HG03460 (cell line): ENCODE results near the gene C9.
"Not testable (repeated sequence)": the region's sequence is repeated elsewhere in the genome, so short reads cannot be mapped to it uniquely, and the experiment has no call there.

Experiments used
- ATAC-seq: cut with Tn5 transposase; IDR thresholded peaks from one replicate; pipeline ENCODE4 v1.9.1; 2021; ENCODE audit not compliant: unreplicated experiment

The C9 gene

DNA sequence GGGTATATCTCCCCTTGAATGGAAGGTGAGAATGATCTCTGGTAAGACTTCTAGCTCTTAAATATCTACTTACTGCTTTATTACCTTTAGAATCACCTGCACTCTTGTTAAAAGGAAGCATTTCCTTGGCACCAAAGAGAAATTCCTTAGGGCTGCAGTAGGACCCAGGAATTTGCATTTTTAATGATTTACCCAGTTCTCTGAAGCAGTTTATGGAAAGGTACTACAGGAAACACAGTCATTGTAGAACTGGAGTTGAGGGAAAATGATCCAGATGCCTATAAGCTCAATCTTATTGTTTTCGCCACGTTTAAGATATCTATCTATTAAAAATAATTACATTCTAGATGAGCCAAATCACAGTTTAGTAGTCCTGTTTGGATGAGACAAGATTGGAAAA lies 9.5 kb upstream of the C9 start:
- ATAC-seq, result no peak

DNA sequence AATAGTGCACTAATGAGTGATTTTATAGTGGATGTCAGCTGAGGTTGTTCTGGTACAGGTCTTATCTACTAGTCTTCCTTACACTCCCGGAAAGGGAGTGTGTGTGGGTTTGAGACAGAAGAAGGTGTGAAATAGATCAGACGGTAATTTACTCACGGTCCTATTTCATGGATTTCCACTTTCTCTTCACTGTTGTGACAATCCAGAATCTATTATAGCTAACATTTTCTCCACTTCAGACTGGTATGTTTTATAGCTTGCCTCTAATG lies 7.0 kb upstream of the C9 start:
- ATAC-seq, result no peak

DNA sequence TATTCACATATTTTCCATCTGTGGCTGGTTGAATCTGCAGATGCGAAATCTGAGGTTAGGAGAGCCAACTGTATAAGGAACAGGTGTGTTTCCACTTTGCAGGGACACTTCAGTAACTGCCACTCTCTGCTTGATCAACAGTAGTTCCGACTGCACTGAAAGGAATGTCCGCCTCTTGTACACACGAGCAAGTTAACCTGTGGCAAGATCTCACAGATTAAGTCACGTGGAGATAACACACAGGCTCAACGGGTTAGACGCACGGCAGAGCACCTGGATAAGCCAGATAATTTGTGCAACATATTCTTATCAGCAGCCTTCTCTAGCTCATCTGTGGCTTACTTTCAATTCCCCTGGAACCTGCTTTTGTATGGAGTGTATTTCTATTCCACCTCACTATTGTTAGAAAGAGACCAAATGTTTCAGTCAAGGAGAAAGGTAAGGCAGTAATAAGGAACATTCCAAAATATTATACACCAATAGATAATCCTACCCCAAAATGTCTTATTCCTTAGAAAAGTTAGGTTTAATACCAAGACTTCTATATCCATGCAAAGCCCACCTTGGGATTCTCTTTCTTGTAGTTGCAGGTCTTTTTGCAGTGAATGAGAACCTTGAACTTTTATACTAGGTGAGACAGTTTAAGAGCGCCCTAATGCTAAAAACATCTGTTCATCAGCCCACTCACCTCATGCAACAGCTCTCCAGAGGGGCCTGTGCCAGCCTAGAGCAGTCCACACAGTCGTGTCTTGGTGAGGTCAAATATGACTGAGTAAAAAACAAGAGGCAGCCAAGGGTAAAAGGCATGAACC lies 6.5 kb upstream of the C9 start:
- ATAC-seq, result no peak

DNA sequence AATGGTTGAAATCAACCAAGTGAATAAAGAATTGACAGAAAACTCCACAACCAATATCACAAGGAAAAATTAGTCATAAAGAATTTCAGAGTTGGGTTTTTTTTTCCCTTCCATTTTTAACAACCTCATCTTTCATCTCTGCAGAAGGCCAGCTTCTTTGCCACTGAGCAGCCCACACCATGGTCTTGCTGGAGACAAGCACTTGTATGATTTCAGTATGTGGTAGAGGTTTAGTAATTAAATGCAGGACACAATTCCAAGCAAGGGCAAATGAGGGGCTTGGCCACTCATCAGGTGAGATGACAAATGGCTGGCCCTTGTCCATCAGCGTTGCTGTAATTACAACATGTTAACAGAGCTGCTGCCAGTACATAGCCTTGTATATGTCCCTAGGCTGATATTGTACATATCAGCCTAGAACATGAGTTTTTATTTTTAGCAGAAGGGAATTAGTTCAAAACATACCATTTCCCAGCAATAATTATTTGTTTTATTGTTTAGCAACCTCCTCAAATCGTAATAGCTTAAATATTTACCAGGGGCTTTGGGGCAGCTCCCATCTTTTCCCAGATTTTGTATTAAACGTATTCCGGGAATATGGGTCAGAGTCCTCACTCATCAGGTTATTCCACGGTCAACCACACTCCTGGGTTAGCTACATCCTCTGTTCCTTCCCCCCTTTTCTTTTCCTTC lies 5.0 kb upstream of the C9 start:
- no peak for ATAC-seq

DNA sequence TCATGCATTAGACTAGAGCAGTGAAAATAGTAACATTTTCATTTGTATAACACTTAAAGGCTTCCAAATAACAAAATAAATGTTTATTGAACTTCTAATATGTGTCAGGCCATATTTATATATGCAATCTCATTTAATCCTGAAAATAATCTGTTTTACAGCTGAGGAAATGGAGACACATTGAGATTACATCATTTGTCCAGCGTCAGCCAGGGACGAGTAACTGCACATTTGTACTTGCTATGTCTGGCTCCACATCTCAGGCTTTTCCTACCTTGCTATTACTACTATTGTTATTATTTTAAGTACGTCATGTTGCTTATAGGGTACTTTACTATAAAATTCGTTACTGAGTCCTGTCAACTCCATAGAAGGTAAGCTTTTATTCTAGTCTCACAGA lies 3.8 kb upstream of the C9 start:
- no peak for ATAC-seq

DNA sequence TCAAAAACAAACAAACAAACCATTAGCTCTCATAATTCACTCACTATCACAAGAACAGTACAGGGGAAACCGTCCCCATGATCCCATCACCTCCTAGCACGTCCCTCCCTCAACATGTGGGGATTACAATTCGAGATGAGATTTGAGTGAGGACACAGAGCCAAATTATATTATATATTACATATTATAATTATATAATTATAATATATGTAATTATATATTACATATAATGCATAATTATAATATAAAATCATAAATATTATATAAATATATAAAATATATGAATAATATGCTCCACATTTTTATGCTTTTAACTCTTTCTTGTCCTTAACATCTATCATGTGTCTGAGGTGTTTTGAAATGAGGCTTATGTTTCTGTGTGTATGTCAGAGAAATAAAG lies 3.4 kb upstream of the C9 start:
- no peak for ATAC-seq

DNA sequence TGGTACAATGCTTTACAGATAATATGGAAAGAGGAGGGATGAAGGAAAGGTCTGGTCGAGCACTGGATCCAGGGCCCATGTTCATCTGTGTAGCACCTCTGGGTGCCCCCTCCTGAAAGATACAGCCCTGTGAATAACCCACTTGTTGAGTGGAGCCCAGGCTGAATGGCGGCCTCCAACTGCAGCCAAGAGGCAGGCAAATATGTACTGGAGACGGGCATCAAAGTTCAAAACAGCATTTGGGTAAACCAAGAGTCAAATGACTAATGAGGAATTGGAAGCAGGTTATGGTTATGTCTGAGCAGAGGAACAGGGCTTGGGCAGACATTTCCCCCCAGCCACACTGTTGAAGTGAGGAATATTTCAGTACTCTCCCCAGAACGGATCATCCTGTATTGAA lies 1.1 kb downstream of the C9 start:
- ATAC-seq, result no peak

DNA sequence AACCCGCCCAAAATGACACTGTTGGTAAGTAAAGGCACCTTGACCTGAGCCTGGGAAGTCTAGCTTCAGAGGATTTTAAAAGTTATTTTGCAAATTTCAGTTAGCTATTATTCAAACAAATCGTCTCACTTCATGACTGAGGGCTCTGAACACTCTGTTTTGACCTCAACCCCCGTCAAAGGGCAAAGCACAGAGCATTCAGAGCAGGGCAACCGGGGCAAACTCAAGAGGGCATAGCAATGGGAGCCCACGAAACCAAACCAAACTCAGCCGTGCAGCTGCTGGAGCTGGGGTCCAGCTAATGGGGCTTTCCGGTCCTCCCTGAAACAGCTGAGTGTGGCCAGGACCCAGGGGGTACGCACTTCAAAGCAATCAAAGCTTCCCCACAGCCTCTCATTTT lies 1.6 kb downstream of the C9 start:
- ATAC-seq, result no peak

DNA sequence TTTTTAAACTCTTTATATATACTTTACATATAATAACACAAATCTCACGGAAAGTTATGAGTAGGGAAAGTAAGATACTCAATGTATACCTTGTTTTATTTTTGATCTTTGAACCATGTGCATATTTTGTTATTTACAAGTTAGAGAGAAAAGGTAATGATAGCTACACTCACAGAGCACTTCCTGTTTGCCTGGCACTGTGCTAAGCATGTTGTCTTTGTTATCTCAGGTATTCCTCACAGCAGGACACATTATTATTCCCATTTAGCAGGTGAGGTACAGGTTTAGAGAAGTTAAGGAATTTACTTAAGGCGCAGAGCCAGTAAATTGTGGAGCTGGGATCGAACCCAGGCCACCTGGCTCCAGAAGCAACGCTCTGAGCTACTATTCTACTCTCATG lies 3.0 kb downstream of the C9 start:
- no peak for ATAC-seq

DNA sequence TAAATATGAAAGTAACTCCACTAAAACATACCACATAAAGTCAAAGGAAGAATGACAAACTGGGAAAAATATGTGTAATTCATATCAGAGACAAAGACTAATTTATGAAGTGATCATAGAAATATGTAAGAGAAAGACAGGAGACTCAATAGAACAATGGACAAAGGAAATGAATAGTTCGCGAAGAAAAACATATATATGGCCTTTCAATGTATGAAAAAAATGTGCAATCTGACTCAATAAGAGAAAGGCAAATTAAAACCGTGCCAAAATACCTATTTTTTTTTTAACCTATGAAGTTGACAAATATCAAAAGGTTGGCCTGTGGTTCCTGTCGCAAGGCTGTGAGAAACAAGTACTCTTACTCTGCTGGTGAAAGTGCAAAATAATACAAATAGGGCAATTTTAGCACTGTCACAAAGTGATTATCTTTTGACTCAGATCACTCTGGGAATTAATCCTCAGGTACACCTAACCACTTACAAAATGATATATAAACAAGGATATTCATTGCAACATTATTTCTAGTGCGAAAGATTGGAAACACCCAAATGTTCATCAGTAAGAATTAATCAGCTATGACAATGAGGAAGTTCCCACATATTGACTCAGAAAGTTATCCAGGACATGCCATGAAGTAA lies 3.7 kb downstream of the C9 start:
- no peak for ATAC-seq

DNA sequence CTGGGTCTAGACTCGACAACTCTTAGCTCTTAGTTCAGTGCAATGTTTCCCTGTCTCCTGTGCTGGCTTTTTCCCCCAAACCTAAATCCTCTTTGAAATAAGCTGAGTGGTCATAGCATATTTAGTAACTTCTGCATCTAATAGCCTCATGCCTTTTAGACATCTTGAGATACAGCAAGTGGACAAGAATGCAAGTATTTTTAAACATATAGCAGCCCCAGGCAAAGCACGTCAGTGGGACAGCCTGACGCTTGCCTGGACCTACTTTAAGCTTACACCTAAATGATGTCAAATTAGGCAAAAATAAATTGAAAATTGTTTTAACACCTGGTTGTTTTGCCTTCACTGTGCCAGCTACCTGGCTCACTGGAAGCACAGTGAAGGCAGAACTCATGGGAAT lies 8.0 kb downstream of the C9 start:
- no peak for ATAC-seq

DNA sequence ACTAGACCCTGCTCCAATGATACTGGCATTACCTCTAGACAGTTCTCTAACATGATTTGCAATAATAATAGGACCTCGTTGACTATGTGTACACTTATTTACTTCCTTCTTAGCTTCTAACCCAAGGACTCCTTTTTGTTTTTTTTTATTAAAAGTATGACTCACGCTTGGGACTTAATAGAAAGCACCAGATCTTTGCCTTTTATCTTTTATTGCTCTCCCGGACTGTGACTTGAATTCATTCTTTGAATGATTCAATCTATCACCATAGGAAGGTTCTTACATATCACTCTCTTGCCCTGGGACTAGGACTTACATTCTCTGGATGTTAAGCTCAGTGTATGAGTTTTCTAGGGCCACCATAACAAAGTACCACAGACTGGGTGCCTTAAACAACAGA lies 9.0 kb downstream of the C9 start:
- ATAC-seq, result no peak

DNA sequence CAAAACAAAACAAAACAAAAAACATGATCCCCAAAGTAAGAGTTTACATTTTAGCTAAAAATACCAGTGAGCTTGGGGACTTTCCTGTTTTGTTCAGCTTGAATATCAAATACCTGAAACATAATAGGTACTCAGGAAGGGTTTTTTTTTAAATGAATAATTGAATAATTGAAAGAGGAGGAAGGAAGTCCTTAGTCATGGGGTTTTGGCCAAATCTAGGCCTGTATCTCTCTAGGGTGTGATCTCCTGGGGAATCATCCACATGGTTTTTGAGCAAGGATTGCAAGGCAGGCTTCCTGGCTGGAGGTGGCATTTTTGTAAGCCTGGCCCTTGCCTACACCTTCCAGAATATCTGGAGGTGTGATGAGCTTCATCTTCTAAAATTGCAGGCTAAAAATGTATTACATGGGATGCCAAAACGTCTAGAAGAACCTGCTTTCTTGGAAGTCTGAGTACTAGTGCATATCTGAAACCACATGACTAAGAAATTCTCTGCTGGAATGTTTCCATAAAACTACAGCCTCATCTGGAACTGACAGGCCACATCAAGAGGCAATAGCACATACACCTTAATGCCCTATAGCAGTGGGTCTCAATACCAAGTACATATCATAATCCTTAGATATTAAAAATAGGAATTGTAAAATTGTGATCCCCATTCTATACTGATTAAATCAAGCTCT lies 10.4 kb downstream of the C9 start:
- ATAC-seq, result no peak

DNA sequence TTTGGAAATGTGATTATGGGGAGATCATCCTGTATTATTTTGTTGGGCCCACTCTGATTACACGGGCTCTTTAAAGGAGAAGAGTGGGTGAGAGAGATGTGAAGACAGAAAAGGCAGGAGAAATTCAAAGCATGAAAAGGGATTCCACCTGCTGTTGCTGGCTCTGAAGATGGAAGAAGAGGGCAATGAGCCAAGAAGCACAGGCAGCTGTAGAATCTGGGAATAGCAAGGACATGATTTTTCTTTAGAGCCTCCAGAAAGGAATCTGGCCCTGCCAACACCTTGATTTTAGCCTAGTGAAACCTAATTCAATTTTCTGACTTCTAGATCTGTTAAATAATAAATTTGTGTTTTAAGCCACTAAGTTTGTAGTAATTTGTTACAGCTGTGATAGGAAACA lies 11.3 kb downstream of the C9 start:
- no peak for ATAC-seq

DNA sequence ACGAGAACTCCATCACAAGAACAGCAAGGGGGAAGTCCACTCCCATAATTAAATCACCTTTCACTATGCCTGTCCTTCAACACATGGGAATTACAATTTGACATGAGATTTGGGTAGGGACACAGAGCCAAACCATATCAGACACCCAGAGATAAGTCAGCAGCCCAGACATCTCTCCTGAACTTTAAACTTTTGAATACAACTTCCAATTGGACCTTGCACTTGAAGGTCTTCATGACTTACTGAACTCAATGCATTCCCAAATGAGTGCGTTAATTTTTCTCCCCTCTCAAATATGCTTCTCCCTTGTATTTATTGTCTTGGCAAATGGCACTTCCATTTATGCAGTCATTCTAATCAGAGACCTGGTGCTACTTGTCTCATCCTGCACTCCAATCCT lies 12.1 kb downstream of the C9 start:
- ATAC-seq, result no peak

DNA sequence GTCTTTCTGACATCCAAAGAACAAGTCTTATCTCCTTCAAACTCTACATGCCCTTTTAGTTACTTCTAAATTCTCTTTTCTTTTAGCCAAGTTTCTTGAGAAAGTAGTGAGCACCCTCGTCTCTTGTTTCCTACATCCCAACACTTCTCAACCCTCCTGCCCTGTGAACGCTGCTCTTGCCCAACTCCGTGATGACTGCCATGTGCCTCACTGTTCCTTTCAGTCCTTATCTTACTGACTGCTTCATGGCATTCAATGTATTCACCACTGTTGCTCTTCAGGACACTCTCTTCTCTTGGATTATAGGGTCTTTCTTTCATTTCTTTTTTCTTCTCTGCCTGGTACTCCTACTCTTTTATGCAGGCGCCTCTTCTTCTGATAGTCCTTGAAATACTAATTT lies 14.8 kb downstream of the C9 start:
- ATAC-seq, result no peak

DNA sequence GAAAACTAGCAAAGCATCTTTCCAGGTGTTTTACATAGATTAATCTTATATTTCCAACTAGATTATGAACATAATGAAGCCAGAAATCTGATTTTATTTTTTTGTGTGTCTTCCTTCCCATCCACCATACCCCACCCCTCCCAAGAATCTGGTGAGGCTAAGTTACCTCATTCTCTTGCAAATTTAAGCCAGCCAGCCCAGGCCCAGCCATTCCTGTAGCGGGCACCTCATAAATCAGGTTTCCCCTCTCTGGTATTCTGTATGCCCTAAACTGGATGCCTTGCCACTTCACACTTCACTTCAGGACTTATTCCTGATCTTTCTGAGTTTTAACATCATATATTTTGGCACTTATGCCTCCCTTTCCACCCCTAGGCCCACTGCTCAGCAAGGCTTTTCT lies 21.8 kb downstream of the C9 start:
- no peak for ATAC-seq

DNA sequence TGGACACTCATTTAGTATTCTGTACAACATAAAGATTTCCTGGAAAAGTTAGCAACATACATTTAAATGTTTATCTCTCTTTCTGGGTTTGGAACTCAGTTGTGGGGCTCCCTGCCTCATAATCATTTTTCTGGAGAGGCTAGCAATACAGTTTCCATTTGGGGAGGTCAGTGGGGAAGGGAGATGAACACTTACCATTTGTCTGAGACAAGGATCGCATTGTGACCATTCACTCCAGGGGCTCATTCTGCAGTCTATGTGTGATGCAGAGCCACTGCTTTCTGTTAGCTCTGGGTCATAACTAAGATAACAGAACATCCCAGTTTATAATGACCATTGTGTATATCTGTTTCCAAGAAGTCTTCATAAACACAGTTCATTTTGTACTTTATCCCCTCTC lies 22.4 kb downstream of the C9 start:
- no peak for ATAC-seq

DNA sequence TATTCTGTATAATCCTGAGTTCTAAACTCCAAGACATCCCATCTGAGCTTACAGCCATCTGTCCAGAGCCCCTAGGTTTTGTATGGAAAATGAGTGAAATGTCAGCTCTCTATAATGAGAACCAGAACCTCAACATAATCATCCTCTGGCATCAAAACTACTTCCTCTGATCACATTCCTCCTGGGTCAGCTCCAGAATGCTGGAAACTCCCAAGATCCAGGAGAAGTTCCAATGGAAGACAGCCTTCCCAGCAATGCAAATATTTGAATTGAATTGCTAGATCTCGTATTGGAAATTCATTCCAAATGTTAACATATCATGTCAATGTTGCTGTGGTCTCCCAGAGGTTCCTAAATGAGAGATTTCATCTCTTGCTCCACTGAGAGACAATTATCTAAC lies 23.8 kb downstream of the C9 start:
- no peak for ATAC-seq

DNA sequence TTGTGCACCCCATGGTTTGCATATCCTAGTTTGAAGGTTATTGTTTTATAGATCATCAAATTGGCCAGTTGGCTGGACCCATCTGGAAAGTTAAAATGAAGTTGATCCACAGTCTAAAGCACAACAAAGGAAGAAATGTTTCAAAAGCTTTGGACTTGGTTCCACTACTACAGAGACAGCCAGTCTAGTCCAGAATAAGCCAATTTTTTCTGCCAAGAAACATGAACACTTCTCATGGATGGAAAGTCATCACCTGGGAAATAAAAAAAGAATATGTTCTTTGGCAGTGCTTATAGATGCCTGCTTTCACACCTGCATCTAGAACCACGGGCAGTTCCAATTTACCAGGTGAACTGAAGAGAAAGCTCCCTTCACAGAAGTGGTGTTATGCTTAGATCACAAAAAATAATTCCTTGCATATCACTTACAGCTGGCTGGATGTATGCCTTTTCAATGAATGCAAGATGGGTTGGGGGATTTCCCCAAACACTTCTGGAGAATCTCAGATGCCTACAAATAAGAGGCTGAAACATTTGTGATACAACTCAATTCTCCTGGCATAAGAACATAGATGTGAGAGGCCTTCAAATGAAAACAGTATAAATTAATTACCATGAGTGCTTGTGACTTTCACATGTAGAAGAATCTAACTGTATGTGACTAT lies 26.9 kb downstream of the C9 start:
- ATAC-seq, result no peak

DNA sequence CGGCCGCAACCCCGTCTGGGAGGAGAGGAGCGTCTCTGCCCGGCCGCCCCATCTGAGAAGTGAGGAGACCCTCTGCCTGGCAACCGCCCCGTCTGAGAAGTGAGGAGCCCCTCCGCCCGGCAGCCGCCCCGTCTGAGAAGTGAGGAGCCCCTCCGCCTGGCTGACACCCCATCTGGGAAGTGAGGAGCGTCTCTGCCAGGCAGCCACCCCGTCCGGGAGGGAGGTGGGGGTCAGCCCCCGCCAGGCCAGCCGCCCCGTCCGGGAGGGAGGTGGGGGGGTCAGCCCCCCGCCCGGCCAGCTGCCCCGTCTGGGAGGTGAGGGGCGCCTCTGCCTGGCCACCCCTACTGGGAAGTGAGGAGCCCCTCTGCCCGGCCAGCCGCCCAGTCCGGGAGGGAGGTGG lies 30.0 kb downstream of the C9 start:
- not testable (repeated sequence) for ATAC-seq

DNA sequence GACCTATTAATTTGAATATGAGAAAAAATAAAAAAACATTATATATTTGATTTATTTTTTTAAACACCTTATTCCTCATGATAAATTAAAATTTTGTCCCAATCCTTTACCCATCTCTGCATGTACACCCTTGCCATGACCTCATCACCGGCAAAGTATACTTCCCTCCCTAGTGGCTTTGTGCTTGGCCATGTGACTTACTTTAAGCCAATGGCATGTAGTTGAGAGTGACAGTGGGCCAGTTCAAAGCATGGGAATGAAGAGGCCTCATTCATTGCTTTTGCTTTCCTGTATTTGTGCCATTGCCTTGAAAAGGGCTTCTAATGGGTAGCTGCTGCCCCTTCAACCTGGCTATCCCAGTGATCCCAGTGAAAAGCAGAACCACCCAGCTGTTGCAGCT lies 31.2 kb downstream of the C9 start:
- no peak for ATAC-seq
